ENCODE data around the gene OR2AG1.

The OR2AG1 gene

GRCh38 chr11:6825231-6825744 lies 42.5 kb downstream of the OR2AG1 start (continued):
- TF ChIP-seq, protein P1, sequence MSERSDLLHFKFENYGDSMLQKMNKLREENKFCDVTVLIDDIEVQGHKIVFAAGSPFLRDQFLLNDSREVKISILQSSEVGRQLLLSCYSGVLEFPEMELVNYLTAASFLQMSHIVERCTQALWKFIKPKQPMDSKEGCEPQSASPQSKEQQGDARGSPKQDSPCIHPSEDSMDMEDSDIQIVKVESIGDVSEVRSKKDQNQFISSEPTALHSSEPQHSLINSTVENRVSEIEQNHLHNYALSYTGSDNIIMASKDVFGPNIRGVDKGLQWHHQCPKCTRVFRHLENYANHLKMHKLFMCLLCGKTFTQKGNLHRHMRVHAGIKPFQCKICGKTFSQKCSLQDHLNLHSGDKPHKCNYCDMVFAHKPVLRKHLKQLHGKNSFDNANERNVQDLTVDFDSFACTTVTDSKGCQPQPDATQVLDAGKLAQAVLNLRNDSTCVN (tag by site-specific recombination; optimal IDR thresholded peaks at IDR 0.05), result no peak
- TF ChIP-seq ZNF24 (tag by site-specific recombination; IDR thresholded peaks at IDR 0.05) (peak; percentile 78), ZNF654 (tag by site-specific recombination; IDR thresholded peaks at IDR 0.05; ENCODE audit: low read depth) (no peak), ZNF514 (tag by site-specific recombination; IDR thresholded peaks at IDR 0.05) (no peak), ZNF585B (tag by site-specific recombination; IDR thresholded peaks at IDR 0.05) (no peak), MYNN (tag by site-specific recombination; IDR thresholded peaks at IDR 0.05; ENCODE audit: borderline replicate concordance) (no peak), ZNF701 (tag by site-specific recombination; IDR thresholded peaks at IDR 0.05) (no peak), ZNF133 (tag by site-specific recombination; IDR thresholded peaks at IDR 0.05) (no peak), ZNF416 (tag by site-specific recombination; IDR thresholded peaks at IDR 0.05) (no peak), OSR2 (tag by site-specific recombination; IDR thresholded peaks at IDR 0.05) (no peak), ZNF843 (tag by site-specific recombination; IDR thresholded peaks at IDR 0.05) (no peak), ZNF184 (tag by site-specific recombination; IDR thresholded peaks at IDR 0.05) (no peak), ZNF521 (tag by site-specific recombination; IDR thresholded peaks at IDR 0.05) (no peak), GLIS1 (tag by site-specific recombination; IDR thresholded peaks at IDR 0.05) (no peak), ZSCAN18 (tag by site-specific recombination; IDR thresholded peaks at IDR 0.05) (no peak), ZSCAN30 (tag by site-specific recombination; IDR thresholded peaks at IDR 0.05) (no peak), ZNF670 (tag by site-specific recombination; IDR thresholded peaks at IDR 0.05; ENCODE audit: low read depth) (no peak), ZNF513 (tag by site-specific recombination; IDR thresholded peaks at IDR 0.05) (no peak), TCF7L2 (IDR thresholded peaks at IDR 0.05; ENCODE audit: borderline replicate concordance, low read depth, low read length) (no peak), ZBTB21 (tag by site-specific recombination; IDR thresholded peaks at IDR 0.05) (peak; percentile 94), REPIN1 (tag by site-specific recombination; IDR thresholded peaks at IDR 0.05; ENCODE audit: low read depth) (no peak), ZNF660 (tag by site-specific recombination; IDR thresholded peaks at IDR 0.05) (0 out of 2 replicates have a peak, but pooled peaks have one; percentile 62), ZXDB (tag by site-specific recombination; IDR thresholded peaks at IDR 0.05) (peak; percentile 24; the same call in 1 of the 2 replicates), ZNF169 (tag by site-specific recombination; IDR thresholded peaks at IDR 0.05) (no peak), ZNF394 (tag by site-specific recombination; IDR thresholded peaks at IDR 0.05; ENCODE audit: borderline replicate concordance) (peak; percentile 12; the same call in 1 of the 2 replicates), KLF8 (tag by site-specific recombination; IDR thresholded peaks at IDR 0.05) (0 out of 2 replicates have a peak, but pooled peaks have one; percentile 42), ZEB2 (tag by site-specific recombination; IDR thresholded peaks at IDR 0.05) (no peak), HOXC10 (CRISPR knock-in tag; IDR thresholded peaks at IDR 0.05) (no peak), ZNF174 (tag by site-specific recombination; IDR thresholded peaks at IDR 0.05) (no peak), ZNF747 (tag by site-specific recombination; IDR thresholded peaks at IDR 0.05) (no peak), ZNF600 (tag by site-specific recombination; IDR thresholded peaks at IDR 0.05) (peak; percentile 58; the same call in 1 of the 2 replicates), ZNF19 (tag by site-specific recombination; IDR thresholded peaks at IDR 0.05; ENCODE audit: low read depth) (no peak)
- TF ChIP-seq, protein P2, sequence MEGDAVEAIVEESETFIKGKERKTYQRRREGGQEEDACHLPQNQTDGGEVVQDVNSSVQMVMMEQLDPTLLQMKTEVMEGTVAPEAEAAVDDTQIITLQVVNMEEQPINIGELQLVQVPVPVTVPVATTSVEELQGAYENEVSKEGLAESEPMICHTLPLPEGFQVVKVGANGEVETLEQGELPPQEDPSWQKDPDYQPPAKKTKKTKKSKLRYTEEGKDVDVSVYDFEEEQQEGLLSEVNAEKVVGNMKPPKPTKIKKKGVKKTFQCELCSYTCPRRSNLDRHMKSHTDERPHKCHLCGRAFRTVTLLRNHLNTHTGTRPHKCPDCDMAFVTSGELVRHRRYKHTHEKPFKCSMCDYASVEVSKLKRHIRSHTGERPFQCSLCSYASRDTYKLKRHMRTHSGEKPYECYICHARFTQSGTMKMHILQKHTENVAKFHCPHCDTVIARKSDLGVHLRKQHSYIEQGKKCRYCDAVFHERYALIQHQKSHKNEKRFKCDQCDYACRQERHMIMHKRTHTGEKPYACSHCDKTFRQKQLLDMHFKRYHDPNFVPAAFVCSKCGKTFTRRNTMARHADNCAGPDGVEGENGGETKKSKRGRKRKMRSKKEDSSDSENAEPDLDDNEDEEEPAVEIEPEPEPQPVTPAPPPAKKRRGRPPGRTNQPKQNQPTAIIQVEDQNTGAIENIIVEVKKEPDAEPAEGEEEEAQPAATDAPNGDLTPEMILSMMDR (tag by site-specific recombination; IDR thresholded peaks at IDR 0.05), result no peak
- TF ChIP-seq, protein P3, sequence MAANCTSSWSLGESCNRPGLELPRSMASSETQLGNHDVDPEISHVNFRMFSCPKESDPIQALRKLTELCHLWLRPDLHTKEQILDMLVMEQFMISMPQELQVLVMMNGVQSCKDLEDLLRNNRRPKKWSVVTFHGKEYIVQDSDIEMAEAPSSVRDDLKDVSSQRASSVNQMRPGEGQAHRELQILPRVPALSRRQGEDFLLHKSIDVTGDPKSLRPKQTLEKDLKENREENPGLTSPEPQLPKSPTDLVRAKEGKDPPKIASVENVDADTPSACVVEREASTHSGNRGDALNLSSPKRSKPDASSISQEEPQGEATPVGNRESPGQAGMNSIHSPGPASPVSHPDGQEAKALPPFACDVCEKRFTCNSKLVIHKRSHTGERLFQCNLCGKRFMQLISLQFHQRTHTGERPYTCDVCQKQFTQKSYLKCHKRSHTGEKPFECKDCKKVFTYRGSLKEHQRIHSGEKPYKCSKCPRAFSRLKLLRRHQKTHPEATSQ (tag by site-specific recombination; IDR thresholded peaks at IDR 0.05), result no peak
- TF ChIP-seq, protein P4, sequence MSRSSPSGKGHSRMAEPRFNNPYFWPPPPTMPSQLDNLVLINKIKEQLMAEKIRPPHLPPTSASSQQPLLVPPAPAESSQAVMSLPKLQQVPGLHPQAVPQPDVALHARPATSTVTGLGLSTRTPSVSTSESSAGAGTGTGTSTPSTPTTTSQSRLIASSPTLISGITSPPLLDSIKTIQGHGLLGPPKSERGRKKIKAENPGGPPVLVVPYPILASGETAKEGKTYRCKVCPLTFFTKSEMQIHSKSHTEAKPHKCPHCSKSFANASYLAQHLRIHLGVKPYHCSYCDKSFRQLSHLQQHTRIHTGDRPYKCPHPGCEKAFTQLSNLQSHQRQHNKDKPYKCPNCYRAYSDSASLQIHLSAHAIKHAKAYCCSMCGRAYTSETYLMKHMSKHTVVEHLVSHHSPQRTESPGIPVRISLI (tag by site-specific recombination; IDR thresholded peaks at IDR 0.05), result no peak

Data from HEK293 (cell line).